Ishikawa (cell line): ENCODE measurements around the gene ZMPSTE24.

Experiments
- CEBPB ChIP-seq: IDR thresholded peaks from 2 replicates; pipeline ENCODE4 v1.6.1; 2012
- CREB1 ChIP-seq: IDR thresholded peaks from 2 replicates; pipeline ENCODE4 v1.6.1; 2012; ENCODE audit warnings: low read depth
- EGR1 ChIP-seq: IDR thresholded peaks from 2 replicates; pipeline ENCODE4 v1.6.1; 2012
- EP300 ChIP-seq: IDR thresholded peaks from 2 replicates; pipeline ENCODE4 v1.6.1; 2012; ENCODE audit warnings: borderline replicate concordance
- FOXM1 ChIP-seq: IDR thresholded peaks from 2 replicates; pipeline ENCODE4 v1.6.1; 2012; ENCODE audit warnings: low read depth, borderline replicate concordance
- MAX ChIP-seq: IDR thresholded peaks from 2 replicates; pipeline ENCODE4 v1.6.1; 2012
- NFIC ChIP-seq: IDR thresholded peaks from 2 replicates; pipeline ENCODE4 v1.6.1; 2012
- RAD21 ChIP-seq: IDR thresholded peaks from 2 replicates; pipeline ENCODE4 v1.6.1; 2012; ENCODE audit warnings: low read depth
- REST ChIP-seq: IDR thresholded peaks from 2 replicates; pipeline ENCODE4 v1.6.1; 2012; ENCODE audit warnings: low read depth, mild to moderate bottlenecking
- TAF1 ChIP-seq: IDR thresholded peaks from 2 replicates; pipeline ENCODE4 v1.6.1; 2012; ENCODE audit warnings: low read depth, mild to moderate bottlenecking
- TCF12 ChIP-seq: IDR thresholded peaks from 2 replicates; pipeline ENCODE4 v1.6.1; 2012; ENCODE audit warnings: low read depth
- TEAD4 ChIP-seq: IDR thresholded peaks from 2 replicates; pipeline ENCODE4 v1.6.1; 2012
- USF1 ChIP-seq: IDR thresholded peaks from 2 replicates; pipeline ENCODE4 v1.6.1; 2012
- YY1 ChIP-seq: IDR thresholded peaks from 2 replicates; pipeline ENCODE4 v1.6.1; 2012; ENCODE audit warnings: low read depth
- ZBTB7A ChIP-seq: IDR thresholded peaks from 2 replicates; pipeline ENCODE4 v1.6.1; 2012; ENCODE audit warnings: low read depth

The ZMPSTE24 gene

GRCh38 chr1:40257688-40258444, at the start of gene ZMPSTE24:
Gene ZMPSTE24, plus strand, starts transcription at chr1:40258236. Its CDS starts 36 bp downstream, at chr1:40258272.
- TF ChIP-seq TCF12: peak; percentile 70
- peak; percentile 55; the same call in 1 of the 2 replicates for TF ChIP-seq FOXM1
- peak; percentile 44 for TF ChIP-seq EP300
- peak; percentile 97 for TF ChIP-seq TAF1
- peak; percentile 87 for TF ChIP-seq MAX
- TF ChIP-seq CEBPB: peak; percentile 47; the same call in 1 of the 2 replicates
- peak; percentile 62; the same call in 1 of the 2 replicates for TF ChIP-seq CREB1
- 0 out of 2 replicates have a peak, but pooled peaks have one; percentile 41 for TF ChIP-seq ZBTB7A
- peak; percentile 50; the same call in 1 of the 2 replicates for TF ChIP-seq USF1
- no peak; the same call in 1 of the 2 replicates for TF ChIP-seq REST
- TF ChIP-seq EGR1: peak; percentile 54; the same call in 1 of the 2 replicates
- TF ChIP-seq NFIC: peak; percentile 69
- TF ChIP-seq RAD21: 0 out of 2 replicates have a peak, but pooled peaks have one; percentile 22
- TF ChIP-seq TEAD4: peak; percentile 52; the same call in 1 of the 2 replicates
- peak; percentile 77 for TF ChIP-seq YY1

GRCh38 chr1:40210511-40211204, 47.4 kb upstream of the ZMPSTE24 start:
- TF ChIP-seq NFIC (peak; percentile 45; the same call in 1 of the 2 replicates), USF1 (no peak)

- no peak for TF ChIP-seq MAX
- TF ChIP-seq CEBPB: no peak
- TF ChIP-seq CREB1: no peak
- TF ChIP-seq ZBTB7A: no peak
- TF ChIP-seq EP300: no peak
- no peak for TF ChIP-seq FOXM1
Observed at GRCh38 chr1:40218333-40218732, 39.7 kb upstream of the ZMPSTE24 start.

- TF ChIP-seq TCF12 (no peak), MAX (no peak), CEBPB (no peak)
Observed at GRCh38 chr1:40221977-40222772, 35.9 kb upstream of the ZMPSTE24 start.

- no peak for TF ChIP-seq REST
- no peak for TF ChIP-seq TAF1
- no peak for TF ChIP-seq ZBTB7A
- TF ChIP-seq RAD21: no peak
- TF ChIP-seq FOXM1: no peak
- no peak for TF ChIP-seq CREB1
- TF ChIP-seq USF1: no peak
- no peak for TF ChIP-seq TCF12
Observed at GRCh38 chr1:40224040-40224439, 34.0 kb upstream of the ZMPSTE24 start.
